ENCODE results near the gene ADAMTS12. TPM values are rescaled to one million over a fixed set of nuclear protein-coding genes. Genes with fewer than 3 reads are reported as not detected.

ADAMTS12 gene
- total and polyA plus RNA-seq, 2 of the 8 experiments (the other 6 are each of a cell fraction or from before 2014, with no cell fraction given) = 6.4 to 12.8 TPM

DNA sequence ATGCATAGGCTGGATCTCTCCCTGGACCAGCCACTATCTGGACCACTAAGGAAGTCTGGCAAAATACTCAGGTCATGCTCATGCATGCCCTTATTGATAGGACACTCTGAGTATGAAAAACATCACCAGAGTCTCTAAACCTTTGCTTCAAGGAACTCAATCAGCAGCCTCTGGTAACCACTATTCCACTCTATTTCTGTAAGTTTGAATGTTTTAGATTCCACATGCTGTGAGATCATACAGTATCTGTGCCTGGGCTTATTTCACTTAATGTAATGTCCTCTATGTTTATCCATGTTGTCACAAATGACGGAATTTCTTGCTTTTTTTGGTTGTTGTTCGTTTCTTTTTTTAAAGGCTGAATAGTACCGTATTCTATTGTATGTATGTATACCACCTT lies 382.8 kb downstream of the ADAMTS12 start:
- Histone ChIP-seq H3K4me2 (ENCODE audit: insufficient read depth in 1 of 2, low read depth in 2 of 2, low read length in 2 of 2) (no peak overlapping the region), H3K4me1 (replicated peaks in 1 of 4; ENCODE audit: control insufficient read depth in 3 of 4, insufficient read depth in 4 of 4, low read length in 3 of 4) (no peaks in the 10 kb centered on the region), H3K9me3 (ENCODE audit: insufficient read depth in 2 of 2, low read depth in 1 of 2, low read length in 1 of 2) (no peaks in the 10 kb centered on the region), H3K9ac (replicated peaks in 1 of 4; ENCODE audit: extremely low read depth in 1 of 4, low read depth in 3 of 4, low read length in 3 of 4) (no peak overlapping the region), H3K79me1 (ENCODE audit: low read depth, low read length) (no peaks in the 10 kb centered on the region), H2AK5ac (ENCODE audit: low read depth, low read length) (no peak overlapping the region), H2BK20ac (ENCODE audit: low read length) (no peak overlapping the region), H3K23ac (ENCODE audit: insufficient read length) (no peak overlapping the region), H3K27ac (ENCODE audit: low read depth, low read length) (no peak overlapping the region), H4K91ac (replicated peaks; ENCODE audit: insufficient read length, low read length) (no peak overlapping the region), H2BK120ac (replicated peaks; ENCODE audit: low read depth, low read length) (no peak overlapping the region), H4K20me1 (replicated peaks in 1 of 2; ENCODE audit: control insufficient read depth in 1 of 2, insufficient read depth in 2 of 2, low read length in 2 of 2) (no peaks in the 10 kb centered on the region), H3K23me2 (ENCODE audit: low read depth, low read length) (no peaks in the 10 kb centered on the region; the same call in 1 of the 2 replicates), H4K8ac (ENCODE audit: extremely low read depth, insufficient read depth, low read length) (no peak overlapping the region), H4K5ac (ENCODE audit: insufficient read length, low read depth, low read length) (no peak overlapping the region), H2BK5ac (ENCODE audit: low read depth, low read length) (no peak overlapping the region), H3K27me3 (replicated peaks in 1 of 4; ENCODE audit: control insufficient read depth in 3 of 4, extremely low read depth in 1 of 4, insufficient read depth in 3 of 4, low read length in 3 of 4) (no peaks in the 10 kb centered on the region), H3K4ac (replicated peaks; ENCODE audit: insufficient read length, low read depth, low read length) (no peak overlapping the region), H2BK12ac (ENCODE audit: low read depth, low read length) (no peak overlapping the region), H3K79me2 (ENCODE audit: control insufficient read depth in 1 of 2, insufficient read depth in 2 of 2, low read length in 2 of 2) (no peaks in the 10 kb centered on the region), H3K56ac (replicated peaks; ENCODE audit: insufficient read length, low read depth, low read length) (no peak overlapping the region), H3K4me3 (ENCODE audit: extremely low read depth in 1 of 4, insufficient read depth in 2 of 4, low read depth in 3 of 4, low read length in 4 of 4) (no peak overlapping the region), H2AFZ (ENCODE audit: low read length) (no peak overlapping the region), H3K36me3 (ENCODE audit: control insufficient read depth in 2 of 4, insufficient read depth in 4 of 4, low read length in 3 of 4) (no peaks in the 10 kb centered on the region), H2BK15ac (ENCODE audit: low read length) (no peak overlapping the region), H3K18ac (ENCODE audit: extremely low read depth, low read length) (no peak overlapping the region), H3K14ac (ENCODE audit: insufficient read length) (no peak overlapping the region)
- CTCF ChIA-PET (ENCODE audit: partially characterized antibody) = interaction anchor here (0.7 kb wide), 2 partner anchors 332 to 461 kb away, joined by 3 read pairs; no protein-coding TSS in a partner anchor
- FAIRE-seq (no peak), DNase-seq (ENCODE audit: low read depth in 1 of 2, low spot score in 2 of 2) (no peak)
- 97% methylated on average over 3 of the region's 3 CpGs; no CpG with 5 or more reads in 1 of the 2 experiments for WGBS, 2 experiments (ENCODE audit: extremely low coverage in 1 of 2, insufficient coverage in 1 of 2, insufficient read length in 1 of 2, insufficient replicate concordance in 2 of 2, low coverage in 1 of 2, low lambda C conversion rate in 2 of 2, missing lambda C conversion rate in 1 of 2)
- POLR2A ChIA-PET (ENCODE audit: partially characterized antibody) = no interaction called here
- no peak for TF ChIP-seq FOSL1 (IDR thresholded peaks at IDR 0.05; ENCODE audit: insufficient read depth, low read depth, low read length)
- no peak for TF ChIP-seq EGR1 (IDR thresholded peaks at IDR 0.05; ENCODE audit: borderline replicate concordance, low read depth, low read length)
- no peak for TF ChIP-seq ZNF274 (IDR thresholded peaks at IDR 0.05; ENCODE audit: borderline replicate concordance, extremely low read depth, low read length)
- no peak for TF ChIP-seq SAP30 (IDR thresholded peaks at IDR 0.05; ENCODE audit: insufficient read depth, insufficient replicate concordance, low read length)
- TF ChIP-seq SIX5 (IDR thresholded peaks at IDR 0.05; ENCODE audit: low read depth, low read length) = no peak
- no peak for TF ChIP-seq HDAC6 (IDR thresholded peaks at IDR 0.05; ENCODE audit: low read depth, low read length)
- no peak for TF ChIP-seq POLR2AphosphoS5 (IDR thresholded peaks at IDR 0.05; ENCODE audit: low read depth, low read length)
- TF ChIP-seq NRF1 (IDR thresholded peaks at IDR 0.05; ENCODE audit: low read depth, low read length) = no peak
- no peak for TF ChIP-seq TCF12 (IDR thresholded peaks at IDR 0.05; ENCODE audit: low read depth, low read length)
- TF ChIP-seq, protein P1, sequence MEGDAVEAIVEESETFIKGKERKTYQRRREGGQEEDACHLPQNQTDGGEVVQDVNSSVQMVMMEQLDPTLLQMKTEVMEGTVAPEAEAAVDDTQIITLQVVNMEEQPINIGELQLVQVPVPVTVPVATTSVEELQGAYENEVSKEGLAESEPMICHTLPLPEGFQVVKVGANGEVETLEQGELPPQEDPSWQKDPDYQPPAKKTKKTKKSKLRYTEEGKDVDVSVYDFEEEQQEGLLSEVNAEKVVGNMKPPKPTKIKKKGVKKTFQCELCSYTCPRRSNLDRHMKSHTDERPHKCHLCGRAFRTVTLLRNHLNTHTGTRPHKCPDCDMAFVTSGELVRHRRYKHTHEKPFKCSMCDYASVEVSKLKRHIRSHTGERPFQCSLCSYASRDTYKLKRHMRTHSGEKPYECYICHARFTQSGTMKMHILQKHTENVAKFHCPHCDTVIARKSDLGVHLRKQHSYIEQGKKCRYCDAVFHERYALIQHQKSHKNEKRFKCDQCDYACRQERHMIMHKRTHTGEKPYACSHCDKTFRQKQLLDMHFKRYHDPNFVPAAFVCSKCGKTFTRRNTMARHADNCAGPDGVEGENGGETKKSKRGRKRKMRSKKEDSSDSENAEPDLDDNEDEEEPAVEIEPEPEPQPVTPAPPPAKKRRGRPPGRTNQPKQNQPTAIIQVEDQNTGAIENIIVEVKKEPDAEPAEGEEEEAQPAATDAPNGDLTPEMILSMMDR (IDR thresholded peaks at IDR 0.05; ENCODE audit: control extremely low read depth in 1 of 3, insufficient read depth in 1 of 3, low read depth in 1 of 3, low read length in 3 of 3) = no peak
- no peak for TF ChIP-seq KDM5A (IDR thresholded peaks at IDR 0.05; ENCODE audit: low read length)
- TF ChIP-seq ASH2L (IDR thresholded peaks at IDR 0.05; ENCODE audit: low read length) = no peak
- no peak for TF ChIP-seq MAX (IDR thresholded peaks at IDR 0.05)

Data from H1 (cell line).